Nephron (organoid): ENCODE measurements around the gene ADAMTS19.

ENCODE experiments used
- H3K27ac Mint-ChIP-seq, 3 experiments: 2 replicates each; pipeline ENCODE4 v1.8.0; 2020; ENCODE audit warnings: mixed read lengths in 3 of 3, mild to moderate bottlenecking in 2 of 3, moderate library complexity in 1 of 3
- H3K27me3 Mint-ChIP-seq: 2 replicates; pipeline ENCODE4 v1.8.0; 2021; ENCODE audit warnings: low read depth, mild to moderate bottlenecking, moderate library complexity, mixed read lengths
- H3K36me3 Mint-ChIP-seq: 2 replicates; pipeline ENCODE4 v1.8.0; 2020; ENCODE audit warnings: low read depth, mixed read lengths
- H3K4me1 Mint-ChIP-seq: 2 replicates; pipeline ENCODE4 v1.8.0; 2020; ENCODE audit warnings: mixed read lengths
- H3K4me3 Mint-ChIP-seq, 3 experiments: 2 replicates each; pipeline ENCODE4 v1.8.0; 2020; ENCODE audit warnings: mild to moderate bottlenecking in 3 of 3, mixed read lengths in 3 of 3, moderate library complexity in 2 of 3
- H3K9me3 Mint-ChIP-seq: 2 replicates; pipeline ENCODE4 v1.8.0; 2020; ENCODE audit warnings: mixed read lengths
- TF ChIP-seq, protein P1 (sequence below), 3 experiments: fragments of 200-600 bp; sonication (generic); IDR thresholded peaks; one replicate each; pipeline ENCODE4 v1.5.0; 2021; ENCODE audit warnings: antibody characterized with exemption in 3 of 3; ENCODE audit not compliant: unreplicated experiment in 3 of 3

Gene ADAMTS19

DNA sequence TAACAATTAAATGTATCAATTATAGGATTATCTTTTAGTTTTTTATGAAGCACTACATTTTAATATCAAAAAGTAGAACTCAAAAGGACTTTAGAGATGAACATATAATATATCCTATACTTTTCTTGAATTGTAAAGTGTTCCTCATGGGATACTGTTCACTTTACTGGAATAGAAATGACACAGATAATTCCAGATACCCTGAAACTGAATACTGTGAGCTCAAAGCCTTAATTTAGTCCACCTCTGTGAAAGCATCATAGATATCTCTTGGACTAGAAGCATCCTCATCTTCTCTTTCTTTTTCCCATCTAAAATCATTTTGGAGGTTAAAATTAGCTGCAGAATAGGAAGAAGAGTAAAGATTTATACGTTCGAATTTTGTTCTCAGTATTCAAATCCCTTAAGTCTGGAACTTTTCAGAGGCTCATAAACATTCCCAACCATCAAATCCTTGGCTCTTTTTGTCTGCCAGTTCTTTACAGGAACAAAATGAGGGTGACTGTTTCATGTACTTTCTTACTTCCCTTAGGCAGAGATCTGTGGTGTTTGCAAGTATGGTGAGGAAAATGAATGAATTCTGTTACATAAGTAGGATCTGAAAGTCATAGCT is 49.4 kb downstream of the ADAMTS19 start:
- Mint-ChIP-seq H3K4me3 (no peak overlapping the region), H3K27me3 (no peaks in the 10 kb centered on the region), H3K27ac (no peak overlapping the region), H3K9me3 (peaks cover 8% of the 10 kb centered on the region), H3K4me1 (peaks cover 11% of the 10 kb centered on the region), H3K36me3 (peaks cover 20% of the 10 kb centered on the region)
- TF ChIP-seq, protein P1, sequence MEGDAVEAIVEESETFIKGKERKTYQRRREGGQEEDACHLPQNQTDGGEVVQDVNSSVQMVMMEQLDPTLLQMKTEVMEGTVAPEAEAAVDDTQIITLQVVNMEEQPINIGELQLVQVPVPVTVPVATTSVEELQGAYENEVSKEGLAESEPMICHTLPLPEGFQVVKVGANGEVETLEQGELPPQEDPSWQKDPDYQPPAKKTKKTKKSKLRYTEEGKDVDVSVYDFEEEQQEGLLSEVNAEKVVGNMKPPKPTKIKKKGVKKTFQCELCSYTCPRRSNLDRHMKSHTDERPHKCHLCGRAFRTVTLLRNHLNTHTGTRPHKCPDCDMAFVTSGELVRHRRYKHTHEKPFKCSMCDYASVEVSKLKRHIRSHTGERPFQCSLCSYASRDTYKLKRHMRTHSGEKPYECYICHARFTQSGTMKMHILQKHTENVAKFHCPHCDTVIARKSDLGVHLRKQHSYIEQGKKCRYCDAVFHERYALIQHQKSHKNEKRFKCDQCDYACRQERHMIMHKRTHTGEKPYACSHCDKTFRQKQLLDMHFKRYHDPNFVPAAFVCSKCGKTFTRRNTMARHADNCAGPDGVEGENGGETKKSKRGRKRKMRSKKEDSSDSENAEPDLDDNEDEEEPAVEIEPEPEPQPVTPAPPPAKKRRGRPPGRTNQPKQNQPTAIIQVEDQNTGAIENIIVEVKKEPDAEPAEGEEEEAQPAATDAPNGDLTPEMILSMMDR (IDR thresholded peaks at IDR 0.05; ENCODE audit: unreplicated experiment in 3 of 3), result no peak

DNA sequence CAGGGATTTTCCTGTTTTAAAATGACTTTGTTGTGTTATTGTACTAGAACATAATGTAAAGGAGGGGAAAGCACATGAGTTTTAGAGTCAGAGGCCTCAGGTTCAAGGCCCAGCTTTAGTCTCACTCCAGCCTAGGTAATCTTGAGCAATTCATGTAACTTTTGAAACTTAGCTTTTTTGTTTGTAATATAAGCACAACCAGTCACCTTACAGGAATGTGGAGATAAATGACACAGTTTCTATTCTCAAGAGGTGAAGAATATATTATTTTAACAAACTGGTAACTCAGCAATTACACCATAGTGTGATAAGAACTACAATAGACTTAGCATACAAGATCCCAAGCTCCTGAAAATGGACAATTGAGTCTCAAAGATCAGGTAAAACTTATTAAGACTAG is 51.2 kb downstream of the ADAMTS19 start:
- peaks cover 23% of the 10 kb centered on the region for H3K9me3 Mint-ChIP-seq
- TF ChIP-seq, protein P1 (IDR thresholded peaks at IDR 0.05; ENCODE audit: unreplicated experiment in 3 of 3), result no peak
- H3K36me3 Mint-ChIP-seq, result peaks cover 36% of the 10 kb centered on the region
- H3K27ac Mint-ChIP-seq, result no peak overlapping the region
- peaks cover 11% of the 10 kb centered on the region for H3K4me1 Mint-ChIP-seq
- no peak overlapping the region for H3K4me3 Mint-ChIP-seq
- H3K27me3 Mint-ChIP-seq, result no peaks in the 10 kb centered on the region

DNA sequence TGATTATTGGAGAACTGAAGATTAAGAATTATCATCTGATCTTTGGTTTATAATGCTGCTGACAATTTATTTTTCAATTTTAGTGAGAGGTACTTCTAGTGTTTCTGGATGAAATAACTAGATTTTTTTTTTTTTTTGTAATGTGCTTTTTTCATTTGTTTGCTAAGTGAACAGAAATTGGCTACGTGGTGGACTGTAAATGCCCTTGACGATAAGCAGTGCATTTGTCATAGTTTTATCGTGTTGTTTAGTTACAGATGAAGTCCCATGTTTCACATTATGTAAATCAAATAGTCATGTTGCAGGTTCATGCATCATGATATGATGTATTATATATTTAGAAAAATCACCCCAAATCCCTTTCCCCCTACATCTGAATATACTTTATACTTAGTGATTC is 81.0 kb downstream of the ADAMTS19 start:
- TF ChIP-seq, protein P1 (IDR thresholded peaks at IDR 0.05; ENCODE audit: unreplicated experiment in 3 of 3), result no peak
- Mint-ChIP-seq H3K27ac (no peak overlapping the region), H3K36me3 (peaks cover 12% of the 10 kb centered on the region), H3K4me3 (no peak overlapping the region), H3K4me1 (no peaks in the 10 kb centered on the region), H3K27me3 (no peaks in the 10 kb centered on the region), H3K9me3 (peaks cover 3% of the 10 kb centered on the region)

DNA sequence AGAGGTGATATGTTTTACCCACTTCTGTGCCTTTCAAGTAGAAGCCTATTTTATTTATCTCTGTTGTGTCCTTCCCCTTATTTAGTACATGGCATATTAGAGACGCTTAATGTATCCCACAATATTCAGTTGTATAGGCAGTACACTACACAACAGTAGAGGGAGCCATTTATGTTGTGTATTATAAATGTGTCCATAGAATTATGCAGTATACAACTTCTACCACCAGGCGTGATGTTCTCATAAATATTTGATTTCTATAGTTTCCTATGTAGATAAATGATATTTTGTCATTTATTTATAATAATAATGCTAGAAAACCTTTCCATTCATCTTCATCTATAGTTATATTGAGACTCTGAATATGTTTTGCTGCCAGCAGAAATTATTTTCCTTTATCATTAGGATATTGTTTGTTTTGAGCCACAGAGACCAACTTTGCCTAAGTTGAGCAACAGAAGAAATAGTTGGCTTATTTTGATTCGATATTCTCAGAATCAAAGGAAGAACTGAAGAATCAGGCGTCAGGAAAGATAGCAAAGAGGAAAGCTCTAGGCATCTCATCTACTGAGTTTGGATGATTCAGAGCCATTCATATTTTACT is 81.7 kb downstream of the ADAMTS19 start:
- no peak overlapping the region for H3K4me3 Mint-ChIP-seq
- no peaks in the 10 kb centered on the region for H3K27me3 Mint-ChIP-seq
- peaks cover 9% of the 10 kb centered on the region for H3K9me3 Mint-ChIP-seq
- no peaks in the 10 kb centered on the region for H3K4me1 Mint-ChIP-seq
- H3K36me3 Mint-ChIP-seq, result peaks cover 16% of the 10 kb centered on the region
- TF ChIP-seq, protein P1 (IDR thresholded peaks at IDR 0.05; ENCODE audit: unreplicated experiment in 3 of 3), result peak in 2 of 3 experiments; percentile 17
- H3K27ac Mint-ChIP-seq, result no peak overlapping the region

DNA sequence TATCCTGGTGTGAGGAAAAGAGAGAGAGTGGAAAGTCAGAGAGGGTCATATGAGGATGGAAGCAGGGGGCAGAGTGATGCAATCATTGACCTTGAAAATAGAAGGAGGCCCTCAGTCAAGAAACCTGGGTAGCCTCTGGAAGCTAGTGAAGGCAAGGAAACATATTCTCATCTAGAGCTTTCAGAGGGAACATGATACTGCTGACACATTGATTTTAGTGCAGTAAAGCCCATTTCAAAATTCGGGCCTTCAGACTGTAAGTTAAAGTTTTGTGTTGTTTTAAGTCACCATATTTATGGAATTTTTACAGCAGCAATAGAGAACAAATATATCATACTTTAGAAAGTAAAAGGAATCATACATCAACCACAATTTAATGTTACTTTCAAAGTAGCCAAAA is 87.0 kb downstream of the ADAMTS19 start:
- no peaks in the 10 kb centered on the region for H3K27me3 Mint-ChIP-seq
- no peak overlapping the region for H3K4me3 Mint-ChIP-seq
- no peak overlapping the region for H3K27ac Mint-ChIP-seq
- peaks cover 26% of the 10 kb centered on the region for H3K36me3 Mint-ChIP-seq
- peaks cover 18% of the 10 kb centered on the region for H3K9me3 Mint-ChIP-seq
- no peaks in the 10 kb centered on the region for H3K4me1 Mint-ChIP-seq
- TF ChIP-seq, protein P1 (IDR thresholded peaks at IDR 0.05; ENCODE audit: unreplicated experiment in 3 of 3), result no peak
